HEK293T (cell line): ENCODE results near the gene KCNQ5.
"Not testable (repeated sequence)": the region's sequence is repeated elsewhere in the genome, so short reads cannot be mapped to it uniquely, and the experiment has no call there.

Experiments used
- CTCF ChIA-PET: fragments of 350-600 bp; formaldehyde crosslinking; extraction: SDS; loops from one replicate; lab custom pipeline; 2021; ENCODE audit warnings: antibody characterized with exemption, inconsistent platforms; lab: Yijun Ruan, JAX
- POLR2A ChIA-PET: fragments of 350-600 bp; formaldehyde crosslinking; extraction: SDS; loops from one replicate; lab custom pipeline; 2020; ENCODE audit warnings: antibody characterized with exemption, inconsistent platforms; lab: Yijun Ruan, JAX
- DNase-seq: peaks from one replicate; pipeline ENCODE4 v3.0.0; 2012; ENCODE audit warnings: mixed read lengths; ENCODE audit errors: extremely low spot score
- ARNT ChIP-seq: fragments of 450-650 bp; IDR thresholded peaks from 2 replicates; pipeline ENCODE4 v1.6.1; 2017; ENCODE audit warnings: mild to moderate bottlenecking
- BHLHE40 ChIP-seq: fragments of 450-650 bp; IDR thresholded peaks from 2 replicates; pipeline ENCODE4 v1.6.1; 2016; ENCODE audit warnings: mild to moderate bottlenecking, moderate library complexity, borderline replicate concordance
- CTBP1 ChIP-seq: fragments of 450-650 bp; IDR thresholded peaks from 2 replicates; pipeline ENCODE4 v1.6.1; 2016; ENCODE audit warnings: borderline replicate concordance
- ELF4 ChIP-seq: fragments of 450-650 bp; IDR thresholded peaks from 2 replicates; pipeline ENCODE4 v1.6.1; 2017; ENCODE audit warnings: antibody characterized with exemption
- FOXA1 ChIP-seq: fragments of 450-650 bp; IDR thresholded peaks from 2 replicates; pipeline ENCODE4 v1.6.1; 2016; ENCODE audit warnings: mild to moderate bottlenecking
- FOXK2 ChIP-seq: fragments of 450-650 bp; IDR thresholded peaks from 2 replicates; pipeline ENCODE4 v1.6.1; 2016; ENCODE audit warnings: mild to moderate bottlenecking
- FOXM1 ChIP-seq: fragments of 450-650 bp; IDR thresholded peaks from 2 replicates; pipeline ENCODE4 v1.6.1; 2017; ENCODE audit warnings: mild to moderate bottlenecking, borderline replicate concordance
- HDGF ChIP-seq: fragments of 450-650 bp; IDR thresholded peaks from 2 replicates; pipeline ENCODE4 v1.6.1; 2017; ENCODE audit warnings: antibody characterized with exemption, borderline replicate concordance
- L3MBTL2 ChIP-seq: fragments of 450-650 bp; conservative IDR thresholded peaks from 2 replicates; pipeline ENCODE4 v1.6.1; 2016; ENCODE audit warnings: mild to moderate bottlenecking
- LEF1 ChIP-seq: fragments of 450-650 bp; IDR thresholded peaks from 2 replicates; pipeline ENCODE4 v1.6.1; 2017; ENCODE audit warnings: mild to moderate bottlenecking, borderline replicate concordance
- NFRKB ChIP-seq: fragments of 450-650 bp; IDR thresholded peaks from 2 replicates; pipeline ENCODE4 v1.6.1; 2016; ENCODE audit warnings: mild to moderate bottlenecking, moderate library complexity
- PKNOX1 ChIP-seq: fragments of 450-650 bp; IDR thresholded peaks from 2 replicates; pipeline ENCODE4 v1.6.1; 2016
- SP1 ChIP-seq: fragments of 450-650 bp; IDR thresholded peaks from 2 replicates; pipeline ENCODE4 v1.6.1; 2017
- SUZ12 ChIP-seq: fragments of 450-650 bp; IDR thresholded peaks from 2 replicates; pipeline ENCODE4 v1.6.1; 2016; ENCODE audit warnings: mild to moderate bottlenecking
- TARDBP ChIP-seq: fragments of 450-650 bp; IDR thresholded peaks from 2 replicates; pipeline ENCODE4 v1.6.1; 2016
- ZNF384 ChIP-seq: fragments of 450-650 bp; IDR thresholded peaks from 2 replicates; pipeline ENCODE4 v1.6.1; 2016

Gene KCNQ5

GRCh38 chr6:72621291-72622093 lies at the start of gene KCNQ5:
TSS of gene KCNQ5 (plus strand) at chr6:72622064.
- DNase-seq: no peak
- POLR2A ChIA-PET: no interaction called here
- CTCF ChIA-PET: interaction anchor here (0.6 to 0.9 kb wide), 2 partner anchors 9 to 145 kb away, joined by 3 to 4 read pairs; no protein-coding TSS in a partner anchor
- TF ChIP-seq ARNT (no peak), FOXA1 (no peak), L3MBTL2 (no peak; the same call in 1 of the 2 replicates), TARDBP (no peak), SUZ12 (no peak), HDGF (no peak), PKNOX1 (no peak), FOXM1 (no peak), LEF1 (no peak), ZNF384 (no peak), BHLHE40 (no peak), SP1 (no peak), NFRKB (no peak)

- POLR2A ChIA-PET: no interaction called here
- no peak for DNase-seq
- CTCF ChIA-PET: interaction anchor here (0.7 to 1.3 kb wide), 3 partner anchors 9 to 1706 kb away, joined by 3 to 4 read pairs (median 3); no protein-coding TSS in a partner anchor
- TF ChIP-seq SUZ12 (no peak), FOXA1 (no peak), HDGF (no peak), FOXM1 (no peak), CTBP1 (no peak), LEF1 (no peak), ZNF384 (no peak), FOXK2 (no peak), L3MBTL2 (no peak), NFRKB (no peak), SP1 (no peak), ARNT (no peak), BHLHE40 (no peak), PKNOX1 (no peak), ELF4 (no peak), TARDBP (no peak)
These were observed 42.0 kb upstream of the KCNQ5 start for GRCh38 chr6:72579865-72580264.

GRCh38 chr6:72580281-72580940 lies 41.5 kb upstream of the KCNQ5 start:
- TF ChIP-seq ZNF384: no peak
- no peak for TF ChIP-seq PKNOX1
- no peak for TF ChIP-seq NFRKB
- no peak for TF ChIP-seq SP1
- TF ChIP-seq TARDBP: no peak
- no peak for TF ChIP-seq BHLHE40
- no peak for TF ChIP-seq FOXK2
- no peak for TF ChIP-seq FOXA1
- TF ChIP-seq FOXM1: no peak
- no peak for TF ChIP-seq LEF1
- TF ChIP-seq ELF4: no peak
- ChIA-PET POLR2A (no interaction called here), CTCF (interaction anchor here (0.6 to 2.0 kb wide), 10 partner anchors 8 to 1707 kb away, joined by 3 to 18 read pairs (median 3); no protein-coding TSS in a partner anchor)
- DNase-seq: peak; percentile 34

GRCh38 chr6:72580950-72581349 lies 40.9 kb upstream of the KCNQ5 start:
- CTCF ChIA-PET: interaction anchor here (0.6 to 2.0 kb wide), 9 partner anchors 8 to 673 kb away, joined by 3 to 18 read pairs (median 3); no protein-coding TSS in a partner anchor
- POLR2A ChIA-PET, DNase-seq: not testable (repeated sequence)

GRCh38 chr6:72588155-72588554 lies 33.7 kb upstream of the KCNQ5 start:
- TF ChIP-seq FOXA1: no peak
- TF ChIP-seq ZNF384: no peak
- no peak for TF ChIP-seq CTBP1
- no peak for TF ChIP-seq HDGF
- no peak for TF ChIP-seq L3MBTL2
- no peak for TF ChIP-seq ELF4
- TF ChIP-seq BHLHE40: no peak
- no peak for TF ChIP-seq FOXK2
- TF ChIP-seq LEF1: no peak
- TF ChIP-seq FOXM1: no peak
- TF ChIP-seq PKNOX1: no peak
- TF ChIP-seq ARNT: no peak
- TF ChIP-seq SP1: no peak
- no peak for TF ChIP-seq NFRKB
- POLR2A ChIA-PET: no interaction called here

More at GRCh38 chr6:72588155-72588554, 33.7 kb upstream of the KCNQ5 start:
- no peak for DNase-seq
- CTCF ChIA-PET: interaction anchor here (1.4 to 1.5 kb wide), 2 partner anchors 8 to 176 kb away, joined by 3 to 4 read pairs; no protein-coding TSS in a partner anchor
